ENCODE data around the gene RPL36AL.
A peak's percentile ranks its signal among the peaks of the same experiment; 100 is the strongest.
"Not testable (repeated sequence)": the region's sequence is repeated elsewhere in the genome, so short reads cannot be mapped to it uniquely, and the experiment has no call there.

The RPL36AL gene

GRCh38 chr14:49619273-49619672 lies 1.2 kb downstream of the RPL36AL start:
- DNase-seq: not testable (repeated sequence)

GRCh38 chr14:49617852-49618519 lies 2.4 kb downstream of the RPL36AL start:
- DNase-seq: no peak

DNA sequence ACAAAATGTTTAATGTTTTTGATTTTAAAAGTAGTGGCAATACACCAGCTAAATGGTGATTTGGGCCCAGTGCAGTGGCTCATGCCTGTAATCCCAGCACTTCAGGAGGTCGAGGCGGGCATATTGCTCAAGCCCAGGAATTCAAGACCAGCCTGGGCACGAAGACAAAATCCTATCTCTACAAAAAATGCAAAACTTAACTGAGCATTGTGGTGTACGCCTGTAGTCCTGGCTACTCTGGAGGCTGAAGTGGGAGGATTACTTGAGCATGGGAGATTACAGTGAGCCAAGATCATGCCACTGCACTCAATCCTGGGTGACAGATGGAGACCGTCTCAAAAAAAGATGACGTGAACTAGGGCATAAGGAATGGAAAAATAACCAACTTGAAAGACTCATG lies 4.7 kb downstream of the RPL36AL start:
- no peak for DNase-seq

DNA sequence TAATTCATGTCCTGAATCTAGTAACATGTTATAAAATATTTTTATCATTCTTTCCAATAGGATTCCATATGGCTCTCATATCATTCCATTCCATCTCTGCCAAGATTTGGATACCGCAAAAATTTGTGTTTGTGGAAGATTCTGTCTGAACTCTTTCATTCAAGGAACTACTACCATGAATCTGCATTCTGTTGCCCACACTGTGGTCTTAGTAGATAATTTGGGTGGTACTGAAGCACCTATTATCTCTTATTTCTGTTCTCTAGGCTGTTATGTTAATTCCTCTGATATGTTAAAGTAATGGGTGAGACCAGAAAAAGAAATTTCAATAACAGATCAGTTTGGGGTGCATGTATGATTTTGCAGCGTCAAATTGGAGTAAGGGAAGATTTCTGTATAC lies 6.2 kb downstream of the RPL36AL start:
- no peak for DNase-seq

GRCh38 chr14:49612671-49613070 lies 7.8 kb downstream of the RPL36AL start:
- no peak for DNase-seq

DNA sequence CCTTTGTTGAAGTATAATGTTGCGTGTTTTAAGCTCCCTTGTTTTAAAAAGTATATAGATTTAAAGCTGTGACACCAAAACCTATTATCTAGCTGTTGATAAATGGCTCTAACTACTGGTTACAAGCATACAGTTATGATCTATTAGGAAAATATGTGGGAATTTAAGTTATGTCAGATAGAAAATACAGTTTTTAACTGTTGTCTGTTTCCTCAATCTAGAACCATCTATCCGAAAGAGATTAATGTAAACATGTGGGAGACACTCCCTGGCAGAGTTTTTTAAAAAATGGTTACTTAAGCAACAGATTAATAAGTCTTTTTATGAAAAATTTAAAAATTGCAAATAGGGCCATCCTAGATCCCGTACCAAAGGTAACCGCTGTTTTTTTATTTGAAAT lies 8.2 kb downstream of the RPL36AL start:
- DNase-seq: no peak

GRCh38 chr14:49607583-49607982 lies 12.8 kb downstream of the RPL36AL start:
- DNase-seq: no peak

- peak; percentile 87 for DNase-seq
These were observed 21.7 kb downstream of the RPL36AL start, which contains the start of gene LRR1 for GRCh38 chr14:49598485-49599300. Gene LRR1 (plus strand): TSS chr14:49598940. CDS start chr14:49599021, 81 bp downstream.

- no peak for DNase-seq
These were observed 22.3 kb downstream of the RPL36AL start for GRCh38 chr14:49598189-49598484.

GRCh38 chr14:49594347-49595091 lies 25.9 kb downstream of the RPL36AL start:
- no peak for DNase-seq

- DNase-seq: peak; percentile 73
These were observed 27.4 kb downstream of the RPL36AL start for GRCh38 chr14:49593016-49593415.

- no peak for DNase-seq
These were observed 31.0 kb downstream of the RPL36AL start for GRCh38 chr14:49589387-49589786.

DNA sequence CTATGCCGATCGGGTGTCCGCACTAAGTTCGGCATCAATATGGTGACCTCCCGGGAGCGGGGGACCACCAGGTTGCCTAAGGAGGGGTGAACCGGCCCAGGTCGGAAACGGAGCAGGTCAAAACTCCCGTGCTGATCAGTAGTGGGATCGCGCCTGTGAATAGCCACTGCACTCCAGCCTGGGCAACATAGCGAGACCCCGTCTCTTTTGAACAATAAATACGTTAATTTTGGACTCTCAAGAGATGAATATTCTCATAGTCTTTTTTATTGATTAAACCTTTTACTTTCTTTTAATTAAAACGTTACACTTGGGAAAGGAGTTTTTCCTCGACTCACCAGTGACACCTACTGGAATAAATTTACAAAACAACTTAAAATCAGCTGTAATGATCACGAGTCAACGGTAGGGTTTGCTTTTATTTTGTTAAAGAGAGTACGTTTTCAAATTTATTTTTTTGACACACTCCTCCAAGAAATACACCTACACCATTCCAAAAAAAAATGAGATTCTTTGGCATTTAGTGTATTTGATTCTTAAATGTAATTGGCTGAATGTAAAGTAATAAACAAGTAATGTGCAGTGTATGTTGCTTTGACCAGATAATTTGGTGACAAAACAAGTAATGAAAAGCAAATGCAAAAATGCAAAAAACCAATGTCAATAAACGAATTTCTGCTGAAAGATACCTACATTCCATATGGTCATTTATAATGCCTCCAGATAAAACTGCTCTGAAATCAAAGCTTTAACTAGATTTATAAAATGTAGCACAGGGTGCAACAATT lies 33.6 kb downstream of the RPL36AL start:
- DNase-seq: peak; percentile 61

GRCh38 chr14:49585803-49586672 lies 34.4 kb downstream of the RPL36AL start, which contains the start of gene RPS29:
Gene RPS29 (minus strand): TSS chr14:49586380. CDS start chr14:49586346, 34 bp downstream.
- peak; percentile 98 for DNase-seq

DNA sequence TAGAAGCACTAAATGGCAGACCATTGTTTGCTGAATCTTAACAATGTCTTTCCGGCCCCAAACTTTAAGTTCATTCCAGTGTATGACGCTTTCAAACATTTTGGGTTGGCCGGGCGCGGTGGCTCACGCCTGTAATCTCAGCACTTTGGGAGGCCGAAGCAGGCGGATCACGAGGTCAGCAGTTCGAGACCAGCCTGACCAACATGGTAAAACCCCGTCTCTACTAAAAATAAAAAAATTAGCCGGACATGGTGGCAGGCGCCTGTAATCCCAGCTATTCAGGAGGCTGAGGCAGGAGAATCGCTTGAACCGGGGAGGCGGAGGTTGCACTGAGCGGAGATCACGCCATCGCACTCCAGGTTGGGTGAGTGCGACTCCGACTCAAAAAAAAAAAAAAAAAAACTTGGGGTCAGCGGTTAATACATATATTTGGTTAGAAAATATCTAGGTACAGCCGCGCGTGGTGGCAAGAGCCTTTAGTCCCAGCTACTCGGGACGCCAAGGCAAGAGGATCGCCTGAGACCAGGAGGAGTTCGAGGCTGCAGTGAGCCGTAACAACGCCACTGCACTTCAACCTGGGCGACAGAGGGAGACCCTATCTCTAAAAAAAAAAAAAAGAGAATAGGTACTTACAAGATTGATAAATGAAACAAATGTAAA lies 35.3 kb downstream of the RPL36AL start:
- not testable (repeated sequence) for DNase-seq

DNA sequence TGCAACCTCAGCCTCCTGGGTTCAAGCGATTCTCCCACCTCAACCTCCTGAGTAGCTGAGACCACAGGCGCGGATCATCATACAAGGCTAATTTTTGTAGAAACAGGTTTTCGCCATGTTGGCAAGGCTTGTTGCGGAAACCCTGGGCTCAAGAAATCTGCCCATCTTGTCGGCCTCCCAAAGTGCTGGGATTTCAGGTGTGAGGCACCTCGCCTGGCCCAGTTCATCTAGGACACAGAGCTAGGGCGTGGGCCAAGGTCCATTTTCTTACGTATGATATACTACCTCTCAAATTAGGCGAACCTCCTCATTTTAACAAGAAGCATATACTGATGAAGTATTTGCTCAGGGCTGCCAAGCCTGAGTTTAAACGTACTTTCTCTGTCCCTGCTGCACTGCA lies 36.4 kb downstream of the RPL36AL start:
- DNase-seq: no peak

DNA sequence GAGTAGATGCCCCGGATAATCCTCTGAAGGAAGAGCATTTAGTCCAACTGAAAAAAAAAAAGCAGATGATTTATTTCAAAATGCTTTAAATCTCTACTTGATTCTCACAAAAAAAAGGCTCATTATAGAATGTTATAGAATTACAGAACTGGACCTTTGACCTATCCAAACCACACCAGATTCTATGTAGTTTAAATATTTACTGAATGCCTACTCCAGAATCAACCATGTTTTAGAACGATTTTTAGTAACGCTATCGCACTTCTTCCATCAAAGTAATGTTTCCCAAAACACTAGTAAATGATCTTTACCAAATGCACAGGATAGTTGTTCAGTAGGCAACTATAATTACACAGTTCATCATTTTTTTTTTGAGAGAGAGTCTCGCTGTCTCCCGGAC lies 36.8 kb downstream of the RPL36AL start:
- no peak for DNase-seq

- no peak for DNase-seq
These were observed 38.1 kb downstream of the RPL36AL start for GRCh38 chr14:49582113-49582977.

DNA sequence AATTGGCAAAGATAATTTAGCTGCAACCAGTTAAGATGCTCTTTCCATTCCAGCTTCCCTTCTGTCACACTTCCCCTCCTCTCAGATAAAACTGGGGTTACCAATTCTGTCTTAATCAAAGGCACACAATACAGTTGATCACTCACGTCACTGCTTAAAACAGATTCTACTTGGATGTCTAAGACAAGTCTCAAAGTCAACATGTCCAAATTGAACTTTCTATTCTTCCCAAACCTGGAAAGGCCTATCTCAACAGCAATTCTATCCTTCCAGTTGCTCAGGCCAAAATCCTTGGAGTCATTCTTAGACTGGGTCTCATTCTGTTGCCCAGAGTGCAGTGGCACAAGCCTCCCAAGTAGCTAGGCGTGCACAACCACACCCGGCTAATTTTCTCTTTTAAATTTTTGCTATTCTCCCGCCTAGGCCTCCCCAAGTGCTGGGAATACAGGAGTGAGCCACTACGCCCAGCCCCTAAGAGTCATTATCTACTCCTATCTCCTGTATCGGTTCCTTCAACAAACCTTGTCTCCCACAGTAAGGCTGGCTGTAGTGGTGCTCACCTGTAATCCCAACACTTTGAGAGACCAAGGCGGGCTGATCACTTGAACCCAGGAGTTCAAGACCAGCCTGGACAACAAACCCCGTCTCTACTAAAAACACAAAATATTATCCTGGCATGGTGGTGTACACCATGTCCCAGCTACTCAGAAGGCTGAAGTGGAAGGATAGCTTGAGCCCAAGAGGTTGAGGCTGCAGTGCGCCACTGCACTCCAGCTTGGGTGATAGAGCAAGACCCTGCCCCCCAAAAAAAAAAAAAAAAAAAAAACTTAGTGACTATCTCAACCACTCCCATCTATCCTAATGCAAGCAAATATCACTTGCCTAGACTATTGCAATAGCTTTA lies 39.0 kb downstream of the RPL36AL start:
- no peak for DNase-seq
